ENCODE measurements around the gene HEXIM2. TPM values are rescaled to one million over a fixed set of nuclear protein-coding genes. Genes with fewer than 3 reads are reported as not detected.

HEXIM2 gene
- total and polyA plus RNA-seq, 2 of the 13 experiments (the other 11 are each of a cell fraction or from before 2014, with no cell fraction given), result 27.1 to 32.4 TPM

GRCh38 chr17:45135192-45135977 is 26.3 kb upstream of the HEXIM2 start, which contains the start of gene ACBD4 (continued):
- TF ChIP-seq ZNF280B (CRISPR knock-in tag; IDR thresholded peaks at IDR 0.05; ENCODE audit: borderline replicate concordance) (peak; percentile 83), RBM39 (IDR thresholded peaks at IDR 0.05; ENCODE audit: low read depth, low read length, poor library complexity, severe bottlenecking) (peak; percentile 96), NPAS2 (CRISPR knock-in tag; IDR thresholded peaks at IDR 0.05; ENCODE audit: borderline replicate concordance) (no peak), CREB1 (IDR thresholded peaks at IDR 0.05) (peak; percentile 88), CREB1 (CRISPR knock-in tag; IDR thresholded peaks at IDR 0.05) (peak; percentile 95), YY1 (IDR thresholded peaks at IDR 0.05; ENCODE audit: insufficient read depth, insufficient replicate concordance, low read depth, low read length) (peak; percentile 85), SCMH1 (CRISPR knock-in tag; IDR thresholded peaks at IDR 0.05; ENCODE audit: borderline replicate concordance) (no peak), PPARG (CRISPR knock-in tag; conservative IDR thresholded peaks at IDR 0.05) (peak; percentile 64; the same call in 1 of the 2 replicates), ZNF512B (CRISPR knock-in tag; IDR thresholded peaks at IDR 0.05; ENCODE audit: borderline replicate concordance) (no peak), ZNF274 (CRISPR knock-in tag; IDR thresholded peaks at IDR 0.05) (peak; percentile 80), ZNF780A (CRISPR knock-in tag; IDR thresholded peaks at IDR 0.05) (no peak), ATF3 (CRISPR knock-in tag; IDR thresholded peaks at IDR 0.05) (peak; percentile 34; the same call in 1 of the 2 replicates), GLMP (CRISPR knock-in tag; IDR thresholded peaks at IDR 0.05; ENCODE audit: borderline replicate concordance) (no peak), ZNF10 (CRISPR knock-in tag; IDR thresholded peaks at IDR 0.05; ENCODE audit: borderline replicate concordance, low read depth) (no peak), ZNF143 (CRISPR knock-in tag; IDR thresholded peaks at IDR 0.05) (no peak; the same call in 1 of the 2 replicates), MTA1 (CRISPR knock-in tag; IDR thresholded peaks at IDR 0.05; ENCODE audit: borderline replicate concordance) (peak; percentile 74; the same call in 1 of the 2 replicates), NFIC (IDR thresholded peaks at IDR 0.05; ENCODE audit: low read length) (no peak), ATF7 (IDR thresholded peaks at IDR 0.05) (no peak), ATF7 (CRISPR knock-in tag; IDR thresholded peaks at IDR 0.05) (no peak), ZNF619 (CRISPR knock-in tag; IDR thresholded peaks at IDR 0.05) (peak; percentile 81; the same call in 1 of the 2 replicates), ZNF703 (CRISPR knock-in tag; IDR thresholded peaks at IDR 0.05; ENCODE audit: borderline replicate concordance) (no peak), ZBTB3 (CRISPR knock-in tag; IDR thresholded peaks at IDR 0.05; ENCODE audit: borderline replicate concordance, low read depth) (no peak; the same call in 1 of the 2 replicates), ZNF136 (CRISPR knock-in tag; IDR thresholded peaks at IDR 0.05; ENCODE audit: low read depth) (peak; percentile 93; the same call in 1 of the 2 replicates), PHF8 (CRISPR knock-in tag; IDR thresholded peaks at IDR 0.05) (peak; percentile 97)
